ENCODE data around the gene DPAGT1.

DNA sequence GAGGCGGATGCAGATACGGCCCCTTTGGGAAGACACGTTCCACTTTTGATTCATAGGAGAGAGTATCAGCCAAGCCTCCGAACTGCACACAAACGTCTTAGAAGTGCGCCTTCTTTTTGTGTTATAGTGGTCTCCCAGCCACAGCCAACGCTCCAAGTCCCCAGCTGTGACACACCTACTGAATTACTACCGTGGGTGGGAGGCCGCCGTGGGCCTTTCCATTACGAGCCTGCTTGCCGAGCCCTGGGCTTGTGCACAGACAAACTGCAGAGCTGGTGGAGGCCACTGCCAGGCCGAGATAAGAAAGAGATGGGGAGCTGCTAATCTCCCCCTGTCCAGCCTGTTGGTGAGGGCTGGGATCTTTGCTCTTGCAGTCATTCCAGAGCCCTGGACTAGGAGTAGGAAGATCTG, 16.2 kb downstream of the DPAGT1 start:
- TF ChIP-seq EP300 (IDR thresholded peaks at IDR 0.05) (no peak), POLR2A (IDR thresholded peaks at IDR 0.05) (no peak)
- TF ChIP-seq, protein P1, sequence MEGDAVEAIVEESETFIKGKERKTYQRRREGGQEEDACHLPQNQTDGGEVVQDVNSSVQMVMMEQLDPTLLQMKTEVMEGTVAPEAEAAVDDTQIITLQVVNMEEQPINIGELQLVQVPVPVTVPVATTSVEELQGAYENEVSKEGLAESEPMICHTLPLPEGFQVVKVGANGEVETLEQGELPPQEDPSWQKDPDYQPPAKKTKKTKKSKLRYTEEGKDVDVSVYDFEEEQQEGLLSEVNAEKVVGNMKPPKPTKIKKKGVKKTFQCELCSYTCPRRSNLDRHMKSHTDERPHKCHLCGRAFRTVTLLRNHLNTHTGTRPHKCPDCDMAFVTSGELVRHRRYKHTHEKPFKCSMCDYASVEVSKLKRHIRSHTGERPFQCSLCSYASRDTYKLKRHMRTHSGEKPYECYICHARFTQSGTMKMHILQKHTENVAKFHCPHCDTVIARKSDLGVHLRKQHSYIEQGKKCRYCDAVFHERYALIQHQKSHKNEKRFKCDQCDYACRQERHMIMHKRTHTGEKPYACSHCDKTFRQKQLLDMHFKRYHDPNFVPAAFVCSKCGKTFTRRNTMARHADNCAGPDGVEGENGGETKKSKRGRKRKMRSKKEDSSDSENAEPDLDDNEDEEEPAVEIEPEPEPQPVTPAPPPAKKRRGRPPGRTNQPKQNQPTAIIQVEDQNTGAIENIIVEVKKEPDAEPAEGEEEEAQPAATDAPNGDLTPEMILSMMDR (IDR thresholded peaks at IDR 0.05) = no peak
